M059J (cell line): ENCODE measurements around the gene VWA1. TPM values are rescaled to one million over a fixed set of nuclear protein-coding genes. Genes with fewer than 3 reads are reported as not detected.
"Not testable (repeated sequence)": the region's sequence is repeated elsewhere in the genome, so short reads cannot be mapped to it uniquely, and the experiment has no call there.

Experiments used
- DNase-seq: peaks from one replicate; pipeline ENCODE4 v3.0.0-alpha.2; 2012; ENCODE audit warnings: low read depth
- total RNA-seq: library from RNA; depleted of rRNA; stranded (reverse); fragments of >200 nt; shearing (Covaris generic); gene quantifications from 2 replicates; pipeline ENCODE4 v1.2.3, GENCODE V29; 2014; rRNA removed

Gene VWA1
- total RNA-seq: 0.12 and 1.1 TPM in 2 replicates

- DNase-seq: no peak
Measured at GRCh38 chr1:1435106-1435903, at the start of gene VWA1. VWA1 (plus strand) TSS chr1:1435690; CDS start chr1:1435749, 59 bp downstream.

GRCh38 chr1:1385931-1386330 lies 49.6 kb upstream of the VWA1 start:
- DNase-seq: no peak

DNA sequence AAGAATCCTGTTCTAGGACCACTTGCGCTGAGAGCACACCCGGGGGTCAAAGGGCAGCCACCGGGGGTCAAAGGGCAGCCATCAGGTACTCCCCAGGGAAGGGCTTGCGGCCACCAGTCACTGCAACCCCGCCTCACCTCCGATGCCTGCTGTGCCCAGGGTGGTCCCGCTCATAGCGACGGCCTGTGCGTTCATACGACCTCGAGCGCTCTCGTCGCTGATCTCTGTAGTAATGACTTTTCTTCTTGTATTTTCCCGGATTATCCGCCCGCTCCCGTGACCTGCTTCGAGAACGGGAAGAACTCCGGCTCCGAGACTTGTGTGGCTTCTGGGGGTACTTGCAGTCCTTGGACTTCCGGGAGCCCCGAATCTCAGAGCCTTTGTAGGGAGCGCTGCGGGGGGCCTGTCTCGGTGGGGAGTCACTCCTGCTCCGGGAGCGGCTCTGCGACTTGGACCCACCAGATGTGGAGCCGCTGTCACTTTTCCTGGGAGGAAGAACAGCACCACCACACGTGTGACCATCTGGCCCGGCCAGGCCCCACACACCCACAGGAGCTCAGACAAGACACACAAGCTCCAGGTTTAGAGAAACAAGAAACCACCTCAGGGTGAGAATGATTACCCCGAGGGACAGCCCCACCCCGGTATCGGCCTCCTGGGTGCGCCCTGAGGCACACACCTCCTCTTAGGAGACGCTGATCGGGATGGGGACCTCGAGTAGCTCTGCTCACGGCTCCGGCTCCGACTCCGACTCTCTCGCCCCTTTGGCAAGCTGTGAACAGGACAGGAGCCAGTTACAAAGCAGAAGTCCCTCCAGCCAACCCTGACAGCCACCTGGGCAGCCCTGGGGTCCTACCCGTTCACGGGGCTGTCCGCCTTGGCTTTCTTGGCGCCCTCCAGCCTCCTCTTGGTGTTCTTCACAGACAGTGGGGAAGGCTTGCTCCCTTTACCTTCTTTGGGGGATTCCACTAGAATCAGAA lies 48.1 kb upstream of the VWA1 start:
- DNase-seq: no peak

GRCh38 chr1:1388078-1388472 lies 47.4 kb upstream of the VWA1 start:
- DNase-seq: no peak

GRCh38 chr1:1390675-1391074 lies 44.8 kb upstream of the VWA1 start:
- DNase-seq: no peak

- no peak for DNase-seq
Measured at GRCh38 chr1:1391225-1391624, 44.3 kb upstream of the VWA1 start.

- DNase-seq: no peak
Measured at GRCh38 chr1:1393014-1393413, 42.5 kb upstream of the VWA1 start.

GRCh38 chr1:1393428-1393827 lies 42.1 kb upstream of the VWA1 start:
- no peak for DNase-seq

DNA sequence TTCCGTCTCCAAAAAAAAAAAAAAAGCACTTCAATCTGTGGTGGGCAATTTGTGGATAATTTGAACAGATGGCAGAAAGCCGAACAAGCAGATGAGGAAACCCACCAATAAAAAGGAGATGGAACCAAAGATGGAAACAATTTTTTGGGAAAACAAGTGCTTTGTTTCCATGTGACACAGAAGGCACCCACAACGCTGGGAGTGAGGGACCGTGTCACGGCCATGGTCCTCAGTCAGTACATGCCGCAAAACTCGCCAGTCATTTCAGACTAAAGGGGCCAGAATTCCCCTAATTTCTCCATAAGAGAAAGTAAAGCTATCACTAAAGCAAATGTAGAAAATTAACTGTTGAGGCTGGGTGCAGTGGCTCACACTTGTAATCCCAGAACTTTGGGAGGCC lies 41.4 kb upstream of the VWA1 start:
- no peak for DNase-seq

GRCh38 chr1:1395166-1395565 lies 40.3 kb upstream of the VWA1 start:
- no peak for DNase-seq

DNA sequence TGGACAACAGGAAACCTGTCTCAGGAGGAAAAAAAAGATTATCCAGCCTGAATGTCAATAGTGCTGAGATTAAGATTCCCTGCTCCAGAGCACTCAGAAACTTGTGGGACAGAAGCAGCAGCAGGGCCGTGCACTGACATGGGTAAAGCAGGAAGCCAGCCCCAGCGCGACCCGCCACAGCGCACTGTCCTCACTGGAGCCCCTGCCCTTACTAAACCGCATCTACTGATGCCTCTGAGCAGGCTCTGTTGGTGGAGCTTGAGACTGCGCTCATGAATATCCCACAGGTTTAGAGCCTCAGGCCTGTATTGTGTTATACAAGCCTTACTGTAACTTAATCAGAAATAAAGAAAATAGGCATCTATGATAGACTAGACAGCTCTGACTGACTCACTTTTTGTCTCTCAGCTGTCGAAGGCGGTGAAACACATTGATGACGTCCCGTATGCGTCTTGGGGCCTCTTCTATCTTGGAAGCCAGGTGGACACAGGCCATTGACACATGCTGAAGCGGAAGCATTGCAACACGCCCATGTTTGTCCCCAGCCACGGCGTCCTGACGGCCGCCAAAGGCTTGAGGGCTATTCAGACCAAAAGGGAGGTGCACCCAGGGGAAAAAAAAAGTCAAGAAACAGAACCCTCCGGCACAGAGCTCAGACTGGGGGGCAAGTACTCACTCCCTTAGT lies 37.5 kb upstream of the VWA1 start:
- DNase-seq: no peak

DNA sequence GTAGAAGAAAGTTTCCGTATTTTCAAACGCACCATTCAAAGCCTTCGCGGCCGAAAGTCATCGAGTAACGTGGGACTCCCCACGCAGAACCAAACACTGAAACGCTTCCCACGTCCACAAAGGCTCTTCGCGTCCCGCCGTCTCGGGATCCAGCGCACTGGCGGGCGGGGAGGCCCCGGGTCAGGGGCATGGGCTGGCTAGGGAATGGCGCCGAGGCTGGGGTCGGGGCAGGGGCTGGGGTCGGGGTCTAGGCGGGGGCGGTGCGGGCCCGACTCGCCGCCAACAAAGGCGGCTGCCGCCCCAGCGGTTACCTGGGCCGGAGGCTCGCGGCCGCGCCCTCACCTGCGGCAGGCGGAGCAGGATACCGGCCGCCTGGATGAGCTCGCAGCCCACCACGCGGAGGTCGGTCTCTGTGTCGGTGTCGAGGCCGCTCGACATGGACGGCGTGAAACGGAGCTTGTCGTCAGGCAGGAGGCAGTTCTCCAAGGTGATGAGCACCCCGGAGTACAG lies 36.8 kb upstream of the VWA1 start:
- no peak for DNase-seq

DNA sequence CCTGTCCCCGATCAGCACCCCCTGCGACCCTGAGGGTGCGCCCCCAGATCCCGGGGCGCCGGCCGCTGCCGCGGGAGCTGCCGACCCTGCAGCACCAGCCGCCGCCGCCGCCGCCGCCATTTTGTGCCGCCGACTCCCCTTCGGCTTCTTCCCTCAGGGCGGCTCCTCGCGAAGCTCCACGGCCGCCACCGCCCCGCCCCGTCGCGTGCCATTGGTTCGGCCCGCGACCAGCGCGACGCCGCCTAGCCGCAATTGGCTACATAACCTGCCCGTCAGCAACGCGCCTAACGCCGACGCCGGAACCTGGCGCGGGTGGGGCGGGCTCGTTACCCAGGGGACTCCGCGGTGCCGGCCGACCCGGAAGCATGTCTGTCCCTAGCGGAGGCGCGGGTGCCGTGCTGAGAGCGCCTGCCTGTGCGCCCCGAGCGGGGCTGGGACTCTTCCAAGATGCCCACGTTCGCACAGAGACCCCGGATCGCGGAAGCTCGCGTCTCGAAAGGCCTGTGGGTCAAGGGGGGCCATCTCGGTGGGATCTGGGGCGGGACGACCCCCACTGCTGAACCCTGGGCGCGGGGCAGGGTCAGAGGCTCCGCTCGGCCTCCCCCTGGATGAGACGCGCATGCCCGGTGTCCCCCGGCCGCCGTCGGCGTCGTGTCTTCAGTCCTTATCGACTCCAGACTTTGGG lies 36.2 kb upstream of the VWA1 start, which contains the start of gene CCNL2:
TSS of gene CCNL2 (minus strand) at position 149 of the 685 bp plus-strand sequence. CDS start at position 120, 29 bp downstream.
- peak; percentile 97 for DNase-seq

- peak; percentile 33 for DNase-seq
Measured at GRCh38 chr1:1399872-1400575, 35.5 kb upstream of the VWA1 start.

DNA sequence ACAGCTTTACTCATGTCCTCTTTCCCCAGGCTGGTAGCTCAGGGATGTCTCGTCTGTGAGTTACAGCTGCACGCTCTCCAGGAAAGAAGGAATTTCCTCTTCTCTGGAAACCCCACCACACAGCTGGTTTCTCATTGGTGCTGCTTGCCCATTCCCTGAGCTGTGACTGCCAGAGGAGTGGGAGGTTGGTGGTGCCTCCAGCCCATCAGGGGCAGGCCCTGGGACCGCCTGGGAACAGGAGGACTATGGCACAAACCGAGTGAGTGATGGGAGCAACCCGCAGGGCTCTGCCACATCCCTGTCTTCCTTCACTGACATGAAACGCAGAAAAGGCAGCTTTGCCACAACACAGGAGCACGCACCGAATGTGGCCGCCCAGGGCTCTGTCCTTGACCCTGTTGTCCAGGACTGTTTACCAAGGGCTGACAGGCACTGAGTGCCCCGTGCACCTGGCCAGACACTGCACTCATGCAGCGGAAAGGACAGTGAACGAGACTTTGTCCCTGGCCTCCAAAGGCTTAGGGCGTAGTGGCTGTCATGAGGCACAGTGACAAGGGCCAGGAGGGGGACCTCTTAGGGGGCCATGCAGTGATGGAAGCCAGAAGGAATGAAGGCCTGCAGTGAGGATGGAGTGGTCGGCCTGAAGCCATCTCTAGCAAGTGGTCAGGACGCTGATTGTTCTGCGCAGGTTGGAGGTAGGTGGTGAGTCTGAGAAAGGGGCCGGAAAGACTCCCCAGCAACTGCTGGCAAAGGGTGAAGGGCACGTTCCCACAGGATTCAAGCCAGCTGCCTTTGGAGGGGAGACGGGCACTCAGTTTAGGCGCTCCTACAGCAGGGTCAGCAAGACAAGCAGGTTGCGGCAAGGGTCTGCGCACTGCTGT lies 34.7 kb upstream of the VWA1 start:
- no peak for DNase-seq

DNA sequence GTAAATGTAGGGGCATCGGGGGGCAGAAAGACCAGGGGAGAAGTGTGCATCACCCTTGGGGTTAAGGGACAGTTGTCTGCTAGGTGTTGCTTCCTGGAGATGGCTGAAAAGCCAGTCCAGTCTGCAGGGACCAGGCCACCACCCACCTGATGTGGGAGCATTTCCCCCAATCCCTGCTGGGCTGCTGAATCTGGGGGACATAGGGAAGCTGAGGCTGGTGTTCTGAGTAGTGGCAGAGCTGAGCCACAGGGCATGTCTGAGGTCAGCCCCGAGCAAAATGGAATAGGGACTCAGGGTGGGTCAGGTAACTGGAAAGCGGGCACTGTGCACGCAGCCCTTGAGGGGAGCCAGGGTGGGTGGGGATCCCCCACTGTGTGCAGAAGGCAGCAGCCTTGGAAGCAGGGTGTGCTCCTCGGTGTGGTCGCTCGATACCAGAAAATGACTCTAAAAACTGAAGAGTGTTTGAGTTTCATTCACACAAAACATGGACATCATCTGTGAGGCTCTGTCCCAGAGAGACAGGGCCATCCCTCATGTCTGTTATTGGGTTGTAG lies 34.0 kb upstream of the VWA1 start:
- no peak for DNase-seq

- peak; percentile 63 for DNase-seq
Measured at GRCh38 chr1:1402072-1402900, 33.2 kb upstream of the VWA1 start.

DNA sequence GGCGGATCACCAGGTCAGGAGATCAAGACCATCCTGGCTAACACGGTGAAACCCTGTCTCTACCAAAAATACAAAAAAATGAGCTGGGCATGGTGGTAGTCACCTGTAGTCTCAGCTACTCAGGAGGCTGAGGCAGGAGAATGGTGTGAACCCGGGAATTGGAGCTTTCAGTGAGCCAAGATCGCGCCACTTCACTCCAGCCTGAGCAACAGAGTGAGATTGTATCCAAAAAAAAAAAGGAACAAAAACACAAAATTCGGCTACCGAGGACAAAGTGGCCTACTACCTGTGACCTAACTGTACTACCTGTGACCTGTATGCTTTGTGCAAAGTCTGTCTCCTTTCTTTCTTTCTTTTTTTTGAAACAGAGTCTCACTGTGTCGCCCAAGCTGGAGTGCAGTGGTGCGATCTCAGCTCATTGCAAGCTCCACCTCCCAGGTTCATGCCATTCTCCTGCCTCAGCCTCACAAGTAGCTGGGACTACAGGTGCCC lies 32.5 kb upstream of the VWA1 start:
- not testable (repeated sequence) for DNase-seq
